Measurements from ENCODE around the gene ATP11A.

GRCh38 chr13:112770504-112770903, 80.7 kb downstream of the ATP11A start:
- TF ChIP-seq CTCF (IDR thresholded peaks at IDR 0.05 in 2 of 3, conservative IDR thresholded peaks at IDR 0.05 in 1 of 3; ENCODE audit: borderline replicate concordance in 1 of 3, insufficient read depth in 1 of 3, low read depth in 2 of 3, low read length in 2 of 3) (no peak), MAX (IDR thresholded peaks at IDR 0.05) (no peak), SP1 (IDR thresholded peaks at IDR 0.05; ENCODE audit: low read depth) (no peak), POLR2A (IDR thresholded peaks at IDR 0.05; ENCODE audit: borderline replicate concordance, extremely low read depth, insufficient read depth, insufficient read length) (no peak), EZH2 (IDR thresholded peaks at IDR 0.05) (no peak), POLR2AphosphoS5 (IDR thresholded peaks at IDR 0.05; ENCODE audit: low read depth, low read length) (no peak), JUND (IDR thresholded peaks at IDR 0.05) (no peak), RAD21 (IDR thresholded peaks at IDR 0.05; ENCODE audit: low read depth) (no peak)

All from HCT116 (cell line).